Activated naive CD8-positive, alpha-beta T cell treated with anti-CD3 and anti-CD28 coated beads, Interleukin-2, amount 50 U/mL, for 16 hours (primary cell): ENCODE measurements around the gene CLSTN1.

Experiments
- DNase-seq: peaks from one replicate; pipeline ENCODE4 v3.0.0-alpha.2; 2020; ENCODE audit warnings: low read depth, low spot score

The CLSTN1 gene

DNA sequence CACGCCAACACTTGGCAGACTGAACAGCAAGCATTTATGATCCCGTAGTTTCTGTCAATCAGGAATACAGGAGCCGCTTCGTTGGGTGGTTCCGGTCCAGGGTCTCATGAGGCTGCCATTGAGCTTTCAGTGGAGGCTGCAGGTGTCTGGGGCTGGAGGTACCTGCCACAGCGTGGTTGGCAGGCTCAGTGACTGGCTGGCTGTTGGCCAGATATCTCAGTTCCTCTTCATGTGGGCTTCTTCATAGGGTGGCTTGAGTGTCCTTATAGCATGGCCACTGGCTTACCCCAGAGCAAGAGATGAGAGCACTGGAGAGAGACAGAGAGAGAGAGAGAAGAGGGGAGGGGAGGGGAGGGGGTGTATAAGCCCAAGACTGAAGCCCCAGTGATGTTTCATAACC lies 142.9 kb downstream of the CLSTN1 start:
- DNase-seq = no peak

DNA sequence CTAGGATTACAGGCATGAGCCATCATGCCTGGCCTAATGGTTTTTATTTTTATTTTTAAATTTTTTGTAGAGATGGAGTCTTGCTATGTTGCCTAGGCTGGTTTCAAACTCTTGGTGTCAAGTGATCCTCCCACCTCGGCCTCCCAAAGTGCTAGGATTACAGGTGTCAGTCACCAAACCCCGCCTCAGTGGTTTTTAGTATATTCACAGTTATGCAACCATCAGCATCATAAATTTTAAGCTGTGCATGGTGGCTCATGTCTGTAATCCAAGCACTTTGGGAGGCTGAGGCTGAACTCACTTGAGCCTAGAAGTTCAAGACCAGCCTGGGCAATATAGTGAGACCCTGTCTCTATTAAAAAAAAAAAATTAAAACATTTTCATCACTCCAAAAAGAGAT lies 143.7 kb downstream of the CLSTN1 start:
- DNase-seq = no peak
